Natural killer cell (primary cell): Measurements from ENCODE around the gene TIMP2. TPM values are rescaled to one million over a fixed set of nuclear protein-coding genes. Genes with fewer than 3 reads are reported as not detected.

Experiments
- ATAC-seq, 3 donors: fragments of 150-1000 bp in 2 of 3; fragments of 200-7000 bp in 1 of 3; cut with Tn5 transposase; 1 replicate in 1 of 3; 2 replicates in 2 of 3; pipeline ENCODE4 v1.10.0; 2021; ENCODE audit warnings: mild to moderate bottlenecking in 2 of 3, moderate library complexity in 2 of 3
- DNase-seq, 2 donors: peaks; one replicate each; pipeline versions ENCODE4 v3.0.0 to v3.0.0-alpha.2; 2013 to 2021; ENCODE audit warnings: mixed read lengths in 1 of 2
- H3K27ac ChIP-seq: one replicate; pipeline ENCODE4 v1.5.1; 2013; ENCODE audit warnings: mild to moderate bottlenecking, low read length
- H3K27me3 ChIP-seq: one replicate; pipeline ENCODE4 v1.6.1; 2013; ENCODE audit warnings: low read length; ENCODE audit not compliant: control insufficient read depth, insufficient read depth
- H3K36me3 ChIP-seq: one replicate; pipeline ENCODE4 v1.6.1; 2013; ENCODE audit warnings: low read length; ENCODE audit not compliant: control insufficient read depth, insufficient read depth
- H3K4me1 ChIP-seq: one replicate; pipeline ENCODE4 v1.6.1; 2013; ENCODE audit warnings: low read length; ENCODE audit not compliant: control insufficient read depth, insufficient read depth
- H3K4me3 ChIP-seq: one replicate; pipeline ENCODE4 v1.5.1; 2013; ENCODE audit warnings: low read length
- H3K9me3 ChIP-seq: one replicate; pipeline ENCODE4 v1.6.1; 2013; ENCODE audit warnings: low read length; ENCODE audit not compliant: control insufficient read depth, insufficient read depth
- H3K27ac Mint-ChIP-seq, 2 donors: one replicate each; pipeline ENCODE4 v1.8.0; 2022; ENCODE audit warnings: mild to moderate bottlenecking in 2 of 2, mixed read lengths in 2 of 2, moderate library complexity in 1 of 2
- H3K27me3 Mint-ChIP-seq, 2 donors: one replicate each; pipeline ENCODE4 v1.8.0; 2022; ENCODE audit warnings: low read depth in 2 of 2, mixed read lengths in 2 of 2
- H3K36me3 Mint-ChIP-seq: one replicate; pipeline ENCODE4 v1.8.0; 2022; ENCODE audit warnings: mixed read lengths
- H3K4me1 Mint-ChIP-seq, 2 donors: one replicate each; pipeline ENCODE4 v1.8.0; 2022; ENCODE audit warnings: mixed read lengths in 2 of 2
- H3K4me3 Mint-ChIP-seq: one replicate; pipeline ENCODE4 v1.8.0; 2022; ENCODE audit warnings: mild to moderate bottlenecking, moderate library complexity, mixed read lengths
- H3K9me3 Mint-ChIP-seq, 2 donors: one replicate each; pipeline ENCODE4 v1.8.0; 2022; ENCODE audit warnings: mixed read lengths in 2 of 2
- WGBS: methylation state at CpG from one replicate; pipeline ENCODE4 v1.1.7; 2013; ENCODE audit warnings: missing lambda C conversion rate; ENCODE audit not compliant: insufficient coverage; 5-methylcytosine and 5-hydroxymethylcytosine counted together
- intact Hi-C: fragments of 100-400 bp; cut with micrococcal nuclease; formaldehyde crosslinking; loops from one replicate; pipeline ENCODE4 v1.14.2; 2022
- total RNA-seq, 4 donors: library from RNA; stranded (reverse); fragments of 120-200 nt in 1 of 4; gene quantifications; one replicate each; pipeline versions ENCODE4 v1.2.3 to v1.2.4, GENCODE V29; 2013 to 2022
- TF ChIP-seq, protein P1 (sequence below): fragments of 200-600 bp; IDR thresholded peaks from one replicate; pipeline ENCODE4 v1.8.0; 2022; ENCODE audit warnings: antibody characterized with exemption

TIMP2 gene
- total RNA-seq, 3 donors from 2014 or later (not counting 1 experiment from before 2014, with no cell fraction given), result 3.6 to 8.2 (median 7.1) TPM

DNA sequence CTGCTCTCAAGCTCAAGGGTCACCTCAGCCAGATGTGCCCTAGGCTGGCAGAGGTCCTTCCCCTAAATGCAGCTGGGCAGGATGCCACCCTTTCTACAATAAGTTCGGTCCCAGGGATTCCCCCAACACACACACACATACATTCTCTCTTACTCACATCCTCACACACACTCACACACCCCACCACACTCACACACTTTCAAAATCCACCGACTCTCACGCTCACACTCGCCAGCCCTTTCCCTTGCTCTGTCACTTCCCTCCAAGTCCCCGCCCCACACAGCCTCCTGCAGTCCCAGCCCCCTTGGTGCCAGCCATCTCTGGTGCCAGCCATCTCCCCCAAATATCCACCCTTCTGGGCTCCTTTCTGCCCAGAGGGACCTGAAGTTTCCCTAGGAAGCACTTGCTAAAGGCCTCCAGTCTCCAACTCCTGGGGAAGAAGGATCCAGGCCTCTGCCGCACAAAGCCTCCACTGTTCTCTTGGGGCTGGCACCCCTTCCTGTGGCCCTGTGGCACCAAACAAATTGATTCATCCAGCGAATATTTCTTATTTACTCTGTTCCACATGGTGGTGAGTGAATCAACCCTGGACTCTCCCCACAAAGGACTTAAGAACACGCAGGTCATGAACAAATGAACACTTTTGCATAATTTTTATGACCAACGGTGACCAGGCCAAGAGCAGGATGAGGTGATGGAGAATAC, 80.7 kb downstream of the TIMP2 start:
- no peak for DNase-seq
- 62% methylated on average over 9 of the region's 9 CpGs for WGBS
- no peaks in the 10 kb centered on the region for H3K9me3 ChIP-seq
- H3K27ac ChIP-seq, result no peak overlapping the region
- Mint-ChIP-seq H3K27ac (peak overlapping the region in 1 of 2 donors; percentile 19), H3K27me3 (no peaks in the 10 kb centered on the region), H3K36me3 (no peaks in the 10 kb centered on the region), H3K9me3 (no peaks in the 10 kb centered on the region), H3K4me1 (peaks cover 11 to 14% of the 10 kb centered on the region in 2 donors), H3K4me3 (no peak overlapping the region)
- no peak overlapping the region for H3K4me3 ChIP-seq
- intact Hi-C loops, result no loop called here
- no peak for ATAC-seq
- TF ChIP-seq, protein P1, sequence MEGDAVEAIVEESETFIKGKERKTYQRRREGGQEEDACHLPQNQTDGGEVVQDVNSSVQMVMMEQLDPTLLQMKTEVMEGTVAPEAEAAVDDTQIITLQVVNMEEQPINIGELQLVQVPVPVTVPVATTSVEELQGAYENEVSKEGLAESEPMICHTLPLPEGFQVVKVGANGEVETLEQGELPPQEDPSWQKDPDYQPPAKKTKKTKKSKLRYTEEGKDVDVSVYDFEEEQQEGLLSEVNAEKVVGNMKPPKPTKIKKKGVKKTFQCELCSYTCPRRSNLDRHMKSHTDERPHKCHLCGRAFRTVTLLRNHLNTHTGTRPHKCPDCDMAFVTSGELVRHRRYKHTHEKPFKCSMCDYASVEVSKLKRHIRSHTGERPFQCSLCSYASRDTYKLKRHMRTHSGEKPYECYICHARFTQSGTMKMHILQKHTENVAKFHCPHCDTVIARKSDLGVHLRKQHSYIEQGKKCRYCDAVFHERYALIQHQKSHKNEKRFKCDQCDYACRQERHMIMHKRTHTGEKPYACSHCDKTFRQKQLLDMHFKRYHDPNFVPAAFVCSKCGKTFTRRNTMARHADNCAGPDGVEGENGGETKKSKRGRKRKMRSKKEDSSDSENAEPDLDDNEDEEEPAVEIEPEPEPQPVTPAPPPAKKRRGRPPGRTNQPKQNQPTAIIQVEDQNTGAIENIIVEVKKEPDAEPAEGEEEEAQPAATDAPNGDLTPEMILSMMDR, result no peak
- H3K4me1 ChIP-seq, result peaks cover 13% of the 10 kb centered on the region
- H3K36me3 ChIP-seq, result no peaks in the 10 kb centered on the region
- H3K27me3 ChIP-seq, result no peaks in the 10 kb centered on the region

DNA sequence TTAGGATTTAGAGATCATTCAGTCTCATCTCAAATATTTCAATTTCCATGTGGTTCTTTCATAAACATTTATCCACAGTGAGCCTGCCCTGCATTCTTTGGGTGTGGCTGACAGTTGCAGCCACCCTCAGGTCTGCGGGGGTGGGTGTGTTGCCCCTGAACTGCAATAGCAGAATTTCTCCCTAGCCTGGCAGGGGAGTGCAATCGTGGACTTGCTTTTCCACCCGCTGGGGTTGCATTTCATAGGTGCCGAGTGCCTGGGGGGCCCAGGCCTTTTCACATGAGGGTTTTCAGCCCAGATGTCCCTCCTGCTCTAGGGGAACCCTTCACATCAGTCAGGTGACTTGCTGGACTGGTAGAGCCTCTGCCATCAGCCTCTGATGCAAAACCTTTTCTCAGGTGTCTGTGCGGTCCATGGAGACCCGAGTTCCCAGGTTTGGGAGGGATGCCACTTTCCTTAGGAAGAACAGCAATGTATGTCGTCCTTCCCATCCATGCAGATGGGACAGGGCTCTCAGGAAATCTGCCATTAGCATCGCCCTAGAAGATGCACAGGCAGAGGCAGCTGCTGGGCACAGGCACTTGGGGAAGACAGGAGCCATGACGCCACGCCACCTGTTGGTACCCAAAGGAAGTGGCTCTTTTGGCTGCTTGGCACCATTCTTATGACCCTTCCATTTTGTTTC, 82.2 kb downstream of the TIMP2 start:
- no peak overlapping the region for H3K4me3 Mint-ChIP-seq

DNA sequence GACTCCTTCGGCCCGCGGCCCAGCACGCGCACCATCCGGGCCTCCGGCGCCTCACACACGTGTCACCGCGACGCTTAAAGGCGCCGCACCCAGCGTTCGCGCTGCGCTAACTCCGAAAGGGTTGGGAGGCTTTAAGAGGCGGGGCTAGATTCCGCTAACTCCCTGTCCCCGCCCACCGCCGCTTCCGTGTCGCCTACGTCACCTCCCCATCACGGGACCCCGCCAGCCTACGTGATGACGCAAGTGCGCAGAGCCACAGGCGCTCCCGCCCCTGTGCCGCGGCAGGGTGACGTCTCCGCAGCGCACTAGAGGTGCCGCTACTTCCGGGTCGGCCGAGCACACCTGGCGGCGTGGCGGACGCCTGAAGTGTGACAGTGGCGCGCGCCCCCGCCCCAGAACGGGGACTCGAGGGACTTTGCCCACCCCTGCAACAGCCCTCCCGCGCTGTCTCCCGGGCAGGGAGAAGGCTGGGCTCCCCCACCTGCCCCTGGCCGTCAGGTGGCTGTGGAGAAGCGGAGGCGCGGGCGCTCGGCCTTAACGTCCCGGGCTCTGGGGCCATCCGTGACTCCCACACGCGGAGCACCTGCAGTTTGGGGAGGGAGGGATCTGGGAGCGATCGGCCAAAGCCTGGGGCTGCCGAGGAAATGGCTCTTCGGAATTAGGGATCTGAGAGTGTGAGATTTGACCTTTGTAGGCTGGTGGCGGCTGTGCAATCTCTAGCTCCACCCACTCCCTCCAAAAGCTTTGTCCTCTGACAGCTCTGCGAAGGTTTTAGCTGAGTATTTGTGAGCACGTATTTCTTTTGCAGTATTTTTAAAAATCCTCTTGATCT, 84.2 kb downstream of the TIMP2 start, which contains the start of gene USP36:
Gene USP36, minus strand, starts transcription at position 35 of the 832 bp plus-strand sequence. CDS start 4,451 bp downstream, outside the sequence.
- intact Hi-C loops, result loop anchor here (1.0 kb wide), 1 partner anchor 24 kb away; no protein-coding TSS in a partner anchor
- no peaks in the 10 kb centered on the region for H3K27me3 ChIP-seq
- H3K9me3 ChIP-seq, result no peaks in the 10 kb centered on the region
- H3K4me3 ChIP-seq, result peak within 1 kb of the TSS; percentile 62
- peaks cover 23 to 44% of the 10 kb centered on the region in 2 donors for H3K4me1 Mint-ChIP-seq
- peak within 1 kb of the TSS; percentile 92 to 96 for H3K27ac Mint-ChIP-seq
- H3K9me3 Mint-ChIP-seq, result no peaks in the 10 kb centered on the region
- H3K36me3 Mint-ChIP-seq, result peaks cover 8% of the 10 kb centered on the region
- H3K36me3 ChIP-seq, result peaks cover 18% of the 10 kb centered on the region
- WGBS, result under 1% methylated on average over 71 of the region's 74 CpGs
- ATAC-seq (peak; percentile 82 to 94 (median 85)), DNase-seq (peak; percentile 100)
- H3K4me3 Mint-ChIP-seq, result peak within 1 kb of the TSS; percentile 89
- peak within 1 kb of the TSS; percentile 96 for H3K27ac ChIP-seq
- H3K27me3 Mint-ChIP-seq, result no peaks in the 10 kb centered on the region
- TF ChIP-seq, protein P1, result no peak
- H3K4me1 ChIP-seq, result peaks cover 25% of the 10 kb centered on the region

More for the DNA sequence above, 82.2 kb downstream of the TIMP2 start:
- TF ChIP-seq, protein P1, result peak; percentile 71
- Histone ChIP-seq H3K4me3 (no peak overlapping the region), H3K27me3 (no peaks in the 10 kb centered on the region), H3K4me1 (peaks cover 25% of the 10 kb centered on the region), H3K36me3 (peaks cover 2% of the 10 kb centered on the region), H3K27ac (no peak overlapping the region), H3K9me3 (no peaks in the 10 kb centered on the region)
- DNase-seq (peak; percentile 46 to 84), ATAC-seq (no peak)
- 79% methylated on average over 10 of the region's 10 CpGs for WGBS
- Mint-ChIP-seq H3K27me3 (no peaks in the 10 kb centered on the region), H3K9me3 (no peaks in the 10 kb centered on the region), H3K27ac (peak overlapping the region in 1 of 2 donors; percentile 92), H3K4me1 (peaks cover 23 to 26% of the 10 kb centered on the region in 2 donors), H3K36me3 (no peaks in the 10 kb centered on the region)
- intact Hi-C loops, result no loop called here
